HG03159 (cell line): ENCODE data around the gene NF1.
"Not testable (repeated sequence)": the region's sequence is repeated elsewhere in the genome, so short reads cannot be mapped to it uniquely, and the experiment has no call there.

Experiments
- ATAC-seq: cut with Tn5 transposase; IDR thresholded peaks from one replicate; pipeline ENCODE4 v1.9.1; 2021; ENCODE audit warnings: mild to moderate bottlenecking, moderate library complexity; ENCODE audit not compliant: unreplicated experiment

The NF1 gene

DNA sequence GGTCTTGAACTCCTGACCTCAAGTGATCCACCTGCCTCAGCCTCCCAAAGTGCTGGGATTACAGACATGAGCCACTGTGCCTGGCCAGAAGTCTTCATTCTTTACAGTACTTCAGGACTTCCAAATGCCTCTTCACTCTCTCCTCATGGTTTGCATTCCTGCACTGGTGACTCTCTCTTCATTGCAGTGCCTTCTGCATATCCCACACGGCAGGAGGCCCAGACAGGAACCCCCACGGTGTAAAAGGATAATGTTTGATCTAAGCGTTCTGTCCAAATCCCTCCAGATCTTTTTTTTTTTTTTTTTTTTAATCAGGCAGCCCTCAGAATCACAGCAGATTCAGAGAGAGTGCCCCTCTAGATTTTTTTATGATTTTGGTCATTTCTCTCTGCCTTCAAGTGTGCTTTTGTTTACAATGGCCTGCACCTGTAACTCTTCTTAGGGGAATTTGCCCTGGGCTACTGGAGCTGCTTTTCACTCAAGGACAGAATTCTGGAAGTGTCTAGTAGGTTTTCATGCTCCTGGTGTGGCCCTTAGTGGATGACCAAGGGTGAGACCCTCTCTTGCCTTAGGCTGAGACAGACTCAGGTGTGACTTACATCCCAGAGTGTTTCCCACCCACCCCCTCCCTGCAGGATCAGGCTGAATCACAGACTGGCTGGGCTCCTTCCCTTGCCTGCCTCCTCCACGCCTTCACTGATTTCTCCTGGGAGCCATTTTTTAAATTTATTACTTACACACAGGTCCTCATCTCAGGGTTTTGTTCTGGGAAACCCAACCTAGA is 19.8 kb upstream of the NF1 start:
- no peak for ATAC-seq

DNA sequence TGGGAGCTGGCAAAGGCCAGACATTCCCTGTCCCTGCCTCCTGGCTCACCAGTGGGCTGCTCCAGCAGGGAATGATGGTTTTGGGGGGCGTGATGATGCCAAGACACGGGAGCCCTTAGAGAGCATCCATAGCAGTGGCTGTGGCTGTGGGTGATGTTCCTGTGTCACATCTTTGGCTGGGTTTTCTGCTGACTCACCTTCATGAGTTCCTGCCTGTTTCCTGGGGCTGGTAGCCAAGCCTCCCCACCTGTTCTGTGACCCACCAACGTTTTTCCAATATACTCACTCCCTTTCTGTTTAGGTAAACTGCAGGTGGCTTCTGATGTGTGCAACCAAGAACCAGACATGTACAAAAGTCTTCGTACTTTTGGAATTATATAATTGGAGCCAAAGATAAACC is 16.5 kb upstream of the NF1 start:
- no peak for ATAC-seq

DNA sequence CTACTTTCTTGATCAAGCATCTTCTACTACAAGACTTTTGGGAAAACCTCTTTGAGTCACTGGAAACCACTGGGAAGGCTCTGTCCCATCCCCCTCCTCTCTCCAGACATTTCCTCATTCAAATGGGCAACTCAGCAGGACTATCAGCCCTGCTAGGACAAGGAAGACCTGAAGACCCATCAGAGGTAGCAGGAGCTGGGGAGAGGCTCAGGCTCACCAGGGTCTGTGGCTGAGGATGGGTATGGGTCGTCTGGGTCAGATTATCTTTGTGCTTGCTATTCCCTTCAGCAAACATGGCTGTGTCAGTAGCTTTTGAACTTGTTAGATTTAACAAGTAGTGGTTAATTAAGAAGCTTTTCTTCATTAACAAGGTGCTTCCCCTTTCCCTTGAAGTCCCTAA is 15.0 kb upstream of the NF1 start:
- no peak for ATAC-seq

DNA sequence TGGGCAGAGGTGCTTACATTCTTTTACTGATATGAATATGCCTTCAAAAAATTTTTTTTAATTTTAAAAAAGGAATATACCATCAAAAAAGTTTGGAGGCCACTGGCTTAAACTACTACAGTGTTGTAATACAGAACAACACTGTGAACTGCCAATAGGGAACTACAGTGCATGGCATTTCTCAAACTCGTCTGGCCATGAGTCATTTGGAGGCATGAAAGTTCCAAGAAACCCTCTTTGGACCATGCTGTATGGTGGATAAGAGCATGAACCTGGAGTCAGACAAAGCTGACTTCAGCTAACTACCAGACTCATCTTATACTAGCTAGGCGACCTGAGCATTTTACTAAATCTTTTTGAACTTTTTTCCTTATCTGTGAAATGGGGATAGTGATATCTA is 9.2 kb upstream of the NF1 start:
- ATAC-seq = no peak

DNA sequence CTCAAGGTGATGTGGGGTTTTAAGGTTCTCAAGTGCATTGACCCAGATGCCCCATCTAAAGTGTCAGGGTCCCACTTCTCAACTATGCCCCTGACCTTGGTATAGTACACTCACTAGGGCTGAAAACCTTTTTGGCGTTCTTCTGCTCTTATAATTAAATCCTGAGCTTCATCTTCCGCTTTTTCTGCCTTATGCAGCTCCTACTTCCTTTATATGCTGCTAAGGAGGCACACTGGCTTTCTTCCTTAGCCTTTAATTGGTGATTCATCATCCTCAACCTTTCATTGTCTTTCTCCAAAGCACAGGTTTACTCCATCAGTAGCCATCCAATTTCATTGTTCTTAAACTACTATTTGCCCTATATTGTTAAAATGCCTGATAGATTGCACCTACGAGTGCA is 5.3 kb upstream of the NF1 start:
- no peak for ATAC-seq

DNA sequence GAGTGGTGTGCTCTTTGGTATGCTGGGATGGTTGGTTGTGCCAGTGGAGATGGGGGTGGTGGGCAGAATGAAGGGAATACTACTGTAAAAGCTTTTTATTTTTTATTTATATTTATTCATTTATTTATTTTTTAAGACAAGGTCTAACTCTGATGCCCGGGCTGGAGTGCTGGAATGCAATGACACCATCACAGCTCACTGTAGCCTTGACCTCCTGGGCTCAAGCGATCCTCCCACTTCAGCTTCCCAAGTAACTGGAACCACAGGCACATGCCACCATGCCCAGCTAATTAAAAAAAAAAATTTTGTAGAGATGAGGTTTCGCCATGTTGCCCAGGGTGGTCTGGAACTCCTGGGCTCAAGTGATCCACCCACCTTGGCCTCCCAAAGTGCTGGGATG is 4.1 kb upstream of the NF1 start:
- ATAC-seq = not testable (repeated sequence)

DNA sequence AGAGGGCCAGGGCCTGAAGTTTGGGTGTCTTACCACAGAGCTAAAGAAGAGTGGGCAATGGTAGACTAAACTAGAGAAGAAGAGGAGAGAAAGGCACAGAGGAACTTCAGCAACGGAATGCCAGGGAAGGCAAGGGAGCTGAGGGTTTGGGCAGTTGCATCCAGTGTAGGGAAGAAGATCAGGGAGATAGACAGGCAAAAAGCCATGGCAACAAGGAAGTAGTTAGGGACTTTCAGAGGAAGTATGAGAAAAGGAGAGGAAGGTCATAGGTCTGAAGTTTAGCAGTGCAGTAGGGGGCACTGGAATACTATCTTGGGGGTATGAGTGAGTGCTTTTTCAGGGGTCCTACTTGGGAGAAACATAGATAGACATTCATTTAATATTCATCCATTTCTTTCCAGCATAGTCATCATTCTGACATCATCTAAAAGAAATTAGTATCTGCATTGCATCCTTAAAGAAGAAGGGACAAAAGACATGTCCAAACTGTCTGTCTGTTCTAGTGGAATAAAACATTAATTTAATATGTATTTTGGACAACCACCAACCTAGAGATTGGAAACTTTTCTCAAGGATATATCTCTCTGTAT is 2.2 kb upstream of the NF1 start:
- no peak for ATAC-seq

DNA sequence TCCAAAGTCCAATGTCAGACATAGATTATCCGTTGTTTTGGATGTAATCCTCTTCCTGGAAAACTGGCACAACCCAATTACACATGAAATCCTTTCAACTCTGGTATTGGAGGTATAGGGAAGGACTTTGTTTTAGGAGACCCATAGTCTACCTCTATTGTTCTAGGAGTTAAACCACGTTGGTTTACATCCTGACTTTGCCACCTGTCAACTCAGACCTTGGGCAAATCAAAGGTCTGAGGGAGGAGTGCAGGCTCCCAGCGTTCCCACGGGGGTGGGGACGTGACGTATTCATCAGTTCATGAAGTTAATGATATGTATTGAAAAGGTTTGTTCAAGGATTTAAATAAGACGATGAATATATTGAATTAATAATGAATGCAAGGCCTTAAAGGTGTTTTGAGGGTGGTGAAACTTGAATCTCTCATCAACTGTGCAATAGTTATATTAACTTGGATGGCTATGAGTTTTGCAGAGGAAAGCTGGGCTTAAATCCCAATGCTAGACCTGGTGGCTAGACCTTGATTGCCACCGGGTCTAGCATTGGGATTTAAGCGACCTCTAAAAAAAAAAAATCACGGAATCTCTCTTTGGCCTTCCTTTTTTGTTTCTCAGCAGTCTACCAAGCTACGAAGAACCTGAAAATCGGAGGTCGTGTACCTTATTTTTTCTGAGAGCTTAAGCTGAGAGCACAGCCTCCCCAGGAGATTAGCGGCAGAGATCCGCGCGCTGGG is 744 bp upstream of the NF1 start:
- no peak for ATAC-seq

DNA sequence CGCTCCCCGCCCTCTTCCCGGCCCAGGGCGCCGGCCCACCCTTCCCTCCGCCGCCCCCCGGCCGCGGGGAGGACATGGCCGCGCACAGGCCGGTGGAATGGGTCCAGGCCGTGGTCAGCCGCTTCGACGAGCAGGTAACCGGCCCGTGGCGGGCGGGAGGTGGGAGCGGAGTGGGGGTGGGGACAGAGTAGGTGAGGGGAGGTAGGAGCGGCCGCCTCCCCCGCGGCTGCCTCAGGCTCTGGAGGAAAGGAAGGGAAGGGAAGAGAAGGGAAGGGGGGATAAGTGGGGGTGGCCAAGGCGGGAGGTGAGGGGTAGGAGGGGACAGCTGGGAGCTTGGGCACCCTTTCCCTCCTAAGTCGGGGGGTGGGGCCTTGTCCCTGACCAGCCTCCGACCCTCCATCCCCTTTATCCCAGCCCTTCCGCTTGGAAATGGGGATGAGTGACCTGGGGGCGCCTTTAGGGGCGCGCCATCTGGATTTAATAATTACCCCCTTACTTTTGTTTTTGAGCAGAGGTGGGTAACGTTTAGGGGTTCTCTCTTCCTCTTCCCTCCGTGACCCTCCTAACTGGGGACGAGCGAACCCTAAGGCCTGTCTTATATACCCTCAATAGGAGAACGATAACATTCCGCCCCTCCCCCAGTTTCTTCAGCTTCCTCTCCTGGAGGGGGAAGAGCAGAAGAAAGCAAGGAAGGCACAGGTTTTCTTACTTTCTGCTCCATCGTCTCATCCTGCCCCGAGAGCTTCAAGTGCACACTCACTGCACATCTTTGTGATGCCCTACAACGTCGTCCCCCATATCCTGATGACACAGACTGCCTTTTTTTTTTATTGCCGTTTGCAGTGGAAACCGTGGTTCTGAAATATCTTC is 694 bp downstream of the NF1 start:
- no peak for ATAC-seq

DNA sequence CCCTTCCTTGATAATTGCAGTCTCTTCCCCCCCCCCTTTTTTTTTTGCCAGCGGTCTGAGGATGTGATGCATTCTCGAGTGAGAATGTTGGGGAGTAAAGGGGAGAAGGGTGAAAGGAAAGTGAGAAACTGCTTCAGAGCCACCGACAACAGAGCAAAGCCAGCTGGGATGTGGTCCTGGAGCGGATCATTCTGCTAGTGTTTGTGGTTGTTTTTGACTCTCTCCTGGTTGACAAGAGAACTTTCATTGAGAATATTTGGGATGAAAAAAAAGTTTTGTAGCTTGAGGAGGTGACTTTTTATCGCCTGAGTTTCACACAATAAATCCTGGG is 1.3 kb downstream of the NF1 start:
- no peak for ATAC-seq

DNA sequence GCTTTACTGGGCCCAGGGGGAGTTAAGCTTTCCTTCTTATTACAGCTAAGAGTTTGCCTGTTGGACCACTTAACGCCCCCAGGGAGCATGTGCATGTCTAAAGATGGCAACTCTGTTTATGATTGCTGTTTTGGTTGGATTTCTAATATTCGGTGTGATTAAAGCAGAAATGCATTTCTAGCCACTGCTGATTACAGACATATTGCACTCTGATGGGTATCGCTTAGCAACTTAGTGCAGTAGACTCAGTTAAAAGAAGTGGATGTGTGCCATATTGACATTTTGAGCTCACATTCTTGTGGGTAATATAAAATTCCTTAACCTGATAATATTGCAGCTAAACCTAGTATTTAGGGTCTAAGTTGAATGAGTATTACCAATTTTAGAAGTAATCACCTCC is 4.2 kb downstream of the NF1 start:
- no peak for ATAC-seq

DNA sequence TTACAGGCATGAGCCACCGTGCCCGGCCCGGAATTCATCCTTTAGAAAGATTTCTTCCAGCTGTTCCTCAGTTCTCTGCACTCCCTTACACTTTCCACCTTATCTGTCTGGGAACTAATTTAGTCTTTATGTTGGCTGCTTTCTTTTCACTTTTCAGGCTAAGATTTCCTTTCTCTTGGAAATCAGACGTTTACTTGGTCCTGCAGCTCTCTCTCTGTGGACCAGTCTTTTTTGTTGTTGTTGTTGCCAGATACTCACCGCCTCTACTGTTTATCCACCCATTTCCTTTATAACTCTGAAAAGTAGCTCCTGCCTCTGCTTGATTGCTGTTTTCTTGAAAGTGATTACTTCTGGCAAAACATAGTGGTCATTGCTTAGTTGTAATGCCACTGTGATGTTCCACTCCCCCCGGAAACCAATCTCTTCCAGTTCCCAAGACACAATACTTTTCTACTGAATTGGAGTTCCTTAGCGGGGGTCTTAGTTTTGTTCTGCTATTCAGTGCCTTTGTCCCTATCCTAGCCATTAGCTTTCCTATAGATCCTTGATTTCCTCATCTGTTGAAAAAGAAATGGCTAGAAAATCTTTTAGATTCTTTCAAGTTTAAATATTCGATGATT is 6.2 kb downstream of the NF1 start:
- no peak for ATAC-seq

DNA sequence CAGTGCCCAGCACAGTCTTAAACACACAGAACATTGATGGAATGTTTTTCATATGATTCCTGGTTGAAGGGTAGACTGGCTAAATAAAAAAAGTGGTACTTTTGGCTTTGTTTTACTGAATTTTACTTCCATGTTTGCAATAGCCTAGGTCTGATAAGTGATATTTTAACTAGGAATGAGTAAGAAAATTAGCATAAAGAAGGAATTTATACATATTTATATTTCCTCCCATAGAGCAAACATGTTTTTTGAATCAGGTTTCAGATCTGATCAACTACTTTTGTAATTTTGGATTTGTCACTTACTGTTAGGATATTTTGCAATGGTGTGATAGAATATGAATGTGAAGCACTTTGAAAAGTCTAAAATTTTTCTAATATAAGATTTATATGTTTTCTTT is 7.2 kb downstream of the NF1 start:
- ATAC-seq = no peak

DNA sequence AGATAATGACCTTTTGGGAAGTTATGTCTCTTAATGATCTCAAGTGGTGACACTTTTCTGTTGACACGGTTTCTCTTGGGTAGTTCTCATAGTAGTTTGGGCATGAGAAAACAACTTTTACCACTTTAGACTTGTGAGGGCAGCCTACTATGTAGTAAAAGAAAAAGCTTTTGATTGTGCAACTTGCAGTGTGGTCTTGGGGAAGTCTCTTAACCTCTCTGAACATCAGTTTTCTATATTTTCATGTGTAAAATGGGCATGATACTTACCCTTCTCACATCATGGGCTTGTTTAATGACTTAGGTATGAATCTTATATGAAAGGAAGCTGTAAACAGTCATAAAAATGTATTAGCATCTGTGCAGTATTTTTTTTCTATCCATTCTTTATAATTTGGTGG is 11.2 kb downstream of the NF1 start:
- ATAC-seq = no peak

DNA sequence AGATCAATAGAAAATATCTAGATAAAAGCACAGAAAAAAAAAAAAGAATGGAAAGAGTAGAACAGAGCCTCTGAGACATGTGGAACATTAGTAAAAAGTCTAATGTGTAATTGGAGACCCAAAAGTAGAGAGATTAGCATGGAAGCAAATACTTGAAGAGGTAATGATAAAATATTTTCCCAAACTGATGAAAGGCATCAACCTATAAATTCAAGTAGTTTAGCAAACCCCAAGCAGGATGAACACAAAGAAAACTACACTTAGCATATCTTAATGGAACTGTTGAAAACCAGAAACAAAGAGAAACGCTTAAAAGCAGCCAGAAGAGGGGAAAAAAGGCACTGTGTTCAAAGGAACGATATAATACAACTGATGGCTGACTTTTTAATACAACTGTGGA is 16.4 kb downstream of the NF1 start:
- no peak for ATAC-seq

DNA sequence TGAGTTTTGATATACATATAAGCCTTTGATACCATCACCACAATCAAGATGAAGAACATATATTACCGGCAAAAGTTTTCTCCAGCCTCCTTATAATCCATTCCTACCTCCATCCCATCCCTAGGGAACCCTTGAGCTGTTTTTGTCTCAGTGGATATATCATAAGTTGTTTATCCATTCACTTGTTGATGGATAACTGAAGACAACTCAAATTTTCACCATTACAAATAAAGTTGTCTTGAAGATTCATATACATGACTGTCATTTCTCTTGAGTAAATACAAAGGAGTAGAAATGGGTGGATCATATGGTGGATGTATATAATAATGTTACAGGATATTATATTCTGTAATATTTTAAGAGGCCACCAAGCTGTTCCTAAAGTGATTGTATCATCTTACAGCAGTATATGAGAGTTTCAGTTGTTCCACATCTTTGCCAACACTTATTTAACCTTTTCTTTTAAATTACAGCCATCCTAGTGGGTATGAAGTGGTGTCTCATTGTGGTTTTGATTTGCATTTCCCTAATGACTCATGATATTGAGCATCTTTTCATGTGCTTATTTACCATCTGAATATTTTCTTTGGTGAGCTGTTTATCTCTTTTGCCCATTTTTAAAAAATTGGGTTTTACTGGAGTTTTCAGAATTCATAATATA is 17.4 kb downstream of the NF1 start:
- ATAC-seq = no peak

DNA sequence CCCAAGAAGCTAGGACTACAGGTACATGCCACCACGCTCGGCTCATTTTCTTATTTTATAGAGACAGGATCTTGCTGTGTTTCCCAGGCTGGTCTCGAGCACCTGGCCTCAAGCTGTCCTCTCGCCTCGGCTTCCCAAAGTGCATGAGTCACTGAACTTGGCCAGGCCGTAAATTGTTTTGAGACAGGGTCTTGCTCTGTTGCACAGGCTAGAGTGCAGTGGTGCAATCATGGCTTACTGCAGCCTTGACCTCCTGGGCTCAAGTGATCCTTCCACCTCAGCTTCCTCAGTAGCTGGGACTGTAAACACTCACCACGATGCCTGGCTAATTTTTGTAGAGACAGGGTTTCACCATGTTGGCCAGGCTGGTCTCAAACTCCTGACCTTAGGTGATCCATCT is 18.6 kb downstream of the NF1 start:
- ATAC-seq = not testable (repeated sequence)

DNA sequence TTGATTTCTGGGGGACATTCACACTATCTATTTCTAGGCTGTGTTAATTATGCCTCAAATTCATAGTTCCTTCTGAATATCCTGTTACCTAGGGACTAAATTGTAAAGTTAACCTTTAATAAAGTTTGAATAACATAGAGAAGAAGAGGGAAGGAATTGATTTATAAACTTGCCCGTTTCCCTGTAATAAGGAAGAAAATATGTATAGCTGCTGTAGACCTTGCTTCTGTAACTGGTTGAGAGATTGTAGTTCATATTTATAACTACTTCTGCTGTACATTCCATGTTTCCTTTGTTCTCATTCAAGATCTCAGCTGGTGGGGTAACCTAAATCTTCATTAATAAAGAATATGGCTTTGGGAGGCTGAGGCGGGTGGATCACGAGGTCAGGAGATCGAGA is 19.2 kb downstream of the NF1 start:
- no peak for ATAC-seq

DNA sequence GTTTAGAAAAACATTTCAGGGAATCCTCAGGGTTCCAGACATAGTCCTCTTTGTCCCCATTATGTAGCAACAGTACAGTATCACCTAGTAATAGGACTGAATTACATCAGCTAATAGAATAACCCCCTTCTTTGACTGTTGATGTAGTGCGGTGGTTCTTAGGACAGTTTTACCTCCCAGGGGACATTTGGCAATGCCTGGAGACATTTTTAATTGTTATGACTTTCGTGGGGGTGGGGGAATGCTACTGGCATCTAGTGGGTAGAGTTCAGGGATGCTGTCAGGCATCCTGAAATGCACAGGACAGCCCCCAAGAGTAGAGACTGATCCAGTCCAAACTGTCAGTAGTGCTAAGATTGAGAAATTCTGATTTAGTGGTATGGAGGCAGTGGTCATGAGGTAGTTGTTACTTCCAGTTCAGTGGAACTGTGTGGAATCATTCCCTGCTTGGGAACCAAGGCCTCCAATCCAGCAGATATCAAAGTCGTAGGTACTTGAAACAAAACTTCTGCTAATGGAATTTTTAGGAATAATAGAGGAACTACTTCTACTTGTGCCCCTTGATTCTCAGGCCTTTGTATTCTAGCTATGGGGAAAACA is 20.3 kb downstream of the NF1 start:
- ATAC-seq = no peak

DNA sequence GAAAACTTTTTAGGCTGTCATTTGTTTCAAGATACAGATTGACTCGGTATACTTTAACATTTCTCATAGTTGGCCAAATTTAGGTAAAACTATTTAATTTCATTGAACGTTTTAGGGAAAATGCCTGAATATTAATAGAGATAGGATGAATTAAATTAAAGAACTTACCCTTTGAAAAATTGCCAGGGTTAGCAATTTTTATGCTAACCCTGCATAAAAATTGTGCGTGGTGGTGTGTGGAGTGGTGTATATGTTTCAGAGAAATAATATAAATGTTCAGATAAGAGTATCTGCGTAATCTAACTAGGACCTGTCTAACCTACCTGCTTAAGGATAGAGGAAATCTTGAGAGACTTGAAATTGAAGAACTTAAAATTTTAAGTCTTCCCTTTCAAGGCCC is 21.4 kb downstream of the NF1 start:
- no peak for ATAC-seq
